ENCODE data around the gene DRD4. TPM values are rescaled to one million over a fixed set of nuclear protein-coding genes. Genes with fewer than 3 reads are reported as not detected.

Gene DRD4
- total RNA-seq (not detected), polyA plus RNA-seq (not detected)

- Histone ChIP-seq H3K9me3 (ENCODE audit: control insufficient read depth in 2 of 2, low read length in 2 of 2) (no peaks in the 10 kb centered on the region), H3K27ac (ENCODE audit: insufficient read depth, low read length, poor library complexity, severe bottlenecking) (no peak within 1 kb of the TSS), H3K4me3 (ENCODE audit: low read depth, low read length) (no peak within 1 kb of the TSS), H3K4me1 (ENCODE audit: control insufficient read depth, insufficient read depth, low read length, poor library complexity, severe bottlenecking) (peaks cover 17% of the 10 kb centered on the region), H3K36me3 (ENCODE audit: control insufficient read depth, insufficient read depth, low read length) (no peaks in the 10 kb centered on the region), H3K27me3 (ENCODE audit: control insufficient read depth, insufficient read depth, low read length) (no peaks in the 10 kb centered on the region)
- Mint-ChIP-seq H3K36me3 (no peaks in the 10 kb centered on the region), H3K9me3 (no peaks in the 10 kb centered on the region), H3K4me1 (peaks cover 0 to 13% (median 0%) of the 10 kb centered on the region in 4 donors), H3K4me3 (peak within 1 kb of the TSS in 2 of 4 donors; percentile 21 to 63), H3K27ac (no peak within 1 kb of the TSS), H3K27me3 (peaks cover 51% of the 10 kb centered on the region)
- ATAC-seq (ENCODE audit: low read depth in 2 of 2) (no peak), DNase-seq (no peak)
These were observed at the start of gene DRD4 for GRCh38 chr11:636511-637332. DRD4 (plus strand) TSS chr11:637269; CDS start chr11:637305, 36 bp downstream.

DNA sequence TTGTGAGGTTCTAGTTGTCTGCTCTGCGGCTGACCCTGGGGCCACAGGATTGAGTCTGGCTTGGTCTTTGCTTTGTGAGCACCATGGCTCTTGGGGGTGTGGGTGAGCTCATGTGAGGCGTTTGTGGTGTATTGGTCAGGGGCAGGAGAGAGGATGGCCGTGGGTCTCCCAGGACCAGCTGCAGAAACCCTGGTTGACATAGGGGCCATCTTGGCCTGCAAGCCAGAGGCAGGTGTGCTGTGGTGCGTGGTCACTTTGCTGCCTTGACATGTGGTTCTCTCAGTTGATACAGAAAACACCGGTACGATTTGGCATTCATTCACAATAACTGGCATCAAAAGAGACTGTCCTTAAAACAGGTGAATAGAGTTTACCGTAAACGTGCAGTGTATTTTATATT is 49.5 kb upstream of the DRD4 start:
- Histone ChIP-seq H3K27me3 (ENCODE audit: control insufficient read depth, insufficient read depth, low read length) (no peaks in the 10 kb centered on the region), H3K4me1 (ENCODE audit: control insufficient read depth, insufficient read depth, low read length, poor library complexity, severe bottlenecking) (peaks cover 16% of the 10 kb centered on the region), H3K27ac (ENCODE audit: insufficient read depth, low read length, poor library complexity, severe bottlenecking) (peak overlapping the region; percentile 74), H3K9me3 (ENCODE audit: control insufficient read depth in 2 of 2, low read length in 2 of 2) (no peaks in the 10 kb centered on the region), H3K36me3 (ENCODE audit: control insufficient read depth, insufficient read depth, low read length) (peaks cover 72% of the 10 kb centered on the region), H3K4me3 (ENCODE audit: low read depth, low read length) (no peak overlapping the region)
- peak overlapping the region in 3 of 4 donors; percentile 19 to 75 (median 54) for H3K4me3 Mint-ChIP-seq
- no peaks in the 10 kb centered on the region for H3K27me3 Mint-ChIP-seq
- peaks cover 0 to 1% (median 0%) of the 10 kb centered on the region in 7 donors for H3K9me3 Mint-ChIP-seq
- peak overlapping the region; percentile 95 to 99 (median 98) for H3K27ac Mint-ChIP-seq
- no peak for DNase-seq
- peaks cover 35% of the 10 kb centered on the region for H3K36me3 Mint-ChIP-seq
- no peak for ATAC-seq (ENCODE audit: low read depth in 2 of 2)
- peaks cover 0 to 26% (median 11%) of the 10 kb centered on the region in 4 donors for H3K4me1 Mint-ChIP-seq

DNA sequence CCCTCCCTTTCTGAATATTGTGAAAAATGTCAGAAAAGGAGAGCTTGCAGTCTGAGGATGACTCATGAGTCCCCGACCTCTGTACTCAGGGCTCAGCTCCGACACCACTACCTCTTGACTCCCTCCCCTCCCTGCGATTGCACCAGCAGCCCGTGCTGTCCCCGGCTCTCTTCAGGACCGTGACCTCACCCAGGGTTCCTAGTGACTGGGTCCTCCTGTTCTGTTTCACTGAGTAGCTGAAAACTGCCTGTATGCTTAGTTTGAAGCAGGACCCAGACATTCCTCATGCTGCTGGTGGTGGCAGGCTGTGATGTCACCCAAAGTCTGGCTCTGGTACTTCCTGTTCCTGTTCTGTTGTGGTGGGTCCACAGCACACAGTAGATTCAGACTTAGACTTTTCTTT is 49.1 kb upstream of the DRD4 start:
- Mint-ChIP-seq H3K27me3 (no peaks in the 10 kb centered on the region), H3K27ac (peak overlapping the region; percentile 95 to 99 (median 98)), H3K9me3 (peaks cover 0 to 1% (median 0%) of the 10 kb centered on the region in 7 donors), H3K4me1 (peaks cover 0 to 26% (median 11%) of the 10 kb centered on the region in 4 donors), H3K4me3 (peak overlapping the region; percentile 30 to 75 (median 62)), H3K36me3 (peaks cover 37% of the 10 kb centered on the region)
- H3K4me3 ChIP-seq (ENCODE audit: low read depth, low read length): no peak overlapping the region
- DNase-seq: peak; percentile 54 to 80 (median 70)
- H3K9me3 ChIP-seq (ENCODE audit: control insufficient read depth in 2 of 2, low read length in 2 of 2): no peaks in the 10 kb centered on the region
- H3K27ac ChIP-seq (ENCODE audit: insufficient read depth, low read length, poor library complexity, severe bottlenecking): peak overlapping the region; percentile 74
- H3K4me1 ChIP-seq (ENCODE audit: control insufficient read depth, insufficient read depth, low read length, poor library complexity, severe bottlenecking): peaks cover 16% of the 10 kb centered on the region
- ATAC-seq (ENCODE audit: low read depth in 2 of 2): peak; percentile 92
- peaks cover 75% of the 10 kb centered on the region for H3K36me3 ChIP-seq (ENCODE audit: control insufficient read depth, insufficient read depth, low read length)
- no peaks in the 10 kb centered on the region for H3K27me3 ChIP-seq (ENCODE audit: control insufficient read depth, insufficient read depth, low read length)

GRCh38 chr11:589798-590197 is 47.3 kb upstream of the DRD4 start:
- peaks cover 76% of the 10 kb centered on the region for H3K36me3 ChIP-seq (ENCODE audit: control insufficient read depth, insufficient read depth, low read length)
- no peaks in the 10 kb centered on the region for H3K27me3 Mint-ChIP-seq
- peak overlapping the region in 2 of 3 donors; percentile 43 to 65 for H3K27ac Mint-ChIP-seq
- no peaks in the 10 kb centered on the region for H3K9me3 ChIP-seq (ENCODE audit: control insufficient read depth in 2 of 2, low read length in 2 of 2)
- no peak overlapping the region for H3K4me3 Mint-ChIP-seq
- no peaks in the 10 kb centered on the region for H3K27me3 ChIP-seq (ENCODE audit: control insufficient read depth, insufficient read depth, low read length)
- no peak overlapping the region for H3K27ac ChIP-seq (ENCODE audit: insufficient read depth, low read length, poor library complexity, severe bottlenecking)
- peaks cover 0 to 26% (median 11%) of the 10 kb centered on the region in 4 donors for H3K4me1 Mint-ChIP-seq
- peaks cover 16% of the 10 kb centered on the region for H3K4me1 ChIP-seq (ENCODE audit: control insufficient read depth, insufficient read depth, low read length, poor library complexity, severe bottlenecking)
- H3K9me3 Mint-ChIP-seq: no peaks in the 10 kb centered on the region
- no peak for ATAC-seq (ENCODE audit: low read depth in 2 of 2)
- no peak overlapping the region for H3K4me3 ChIP-seq (ENCODE audit: low read depth, low read length)
- peaks cover 43% of the 10 kb centered on the region for H3K36me3 Mint-ChIP-seq
- DNase-seq: no peak

GRCh38 chr11:590997-591396 is 46.1 kb upstream of the DRD4 start:
- H3K36me3 ChIP-seq (ENCODE audit: control insufficient read depth, insufficient read depth, low read length): peaks cover 85% of the 10 kb centered on the region

DNA sequence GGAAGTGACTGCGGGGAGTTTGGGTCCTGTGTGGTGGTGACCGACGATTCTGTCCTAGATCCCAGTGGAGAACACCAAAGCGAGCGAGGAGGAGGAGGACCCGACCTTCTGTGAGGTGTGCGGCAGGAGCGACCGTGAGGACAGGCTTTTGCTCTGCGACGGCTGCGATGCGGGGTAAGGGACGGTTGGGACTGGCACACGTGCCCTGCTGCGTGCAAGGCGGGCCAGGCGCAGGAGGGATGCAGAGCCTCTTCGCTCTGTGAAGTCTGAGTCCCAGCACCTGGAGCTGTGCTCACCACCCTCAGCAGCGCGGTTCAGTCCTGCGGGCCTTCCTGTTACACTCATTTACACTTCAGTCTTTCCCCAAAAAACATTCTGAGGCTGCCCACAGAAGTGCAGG is 44.6 kb upstream of the DRD4 start:
- Mint-ChIP-seq H3K4me3 (no peak overlapping the region), H3K27me3 (no peaks in the 10 kb centered on the region), H3K4me1 (peaks cover 0 to 17% (median 8%) of the 10 kb centered on the region in 4 donors), H3K36me3 (peaks cover 34% of the 10 kb centered on the region), H3K27ac (no peak overlapping the region), H3K9me3 (no peaks in the 10 kb centered on the region)
- Histone ChIP-seq H3K36me3 (ENCODE audit: control insufficient read depth, insufficient read depth, low read length) (peaks cover 81% of the 10 kb centered on the region), H3K27me3 (ENCODE audit: control insufficient read depth, insufficient read depth, low read length) (no peaks in the 10 kb centered on the region), H3K4me1 (ENCODE audit: control insufficient read depth, insufficient read depth, low read length, poor library complexity, severe bottlenecking) (peaks cover 9% of the 10 kb centered on the region), H3K9me3 (ENCODE audit: control insufficient read depth in 2 of 2, low read length in 2 of 2) (no peaks in the 10 kb centered on the region), H3K27ac (ENCODE audit: insufficient read depth, low read length, poor library complexity, severe bottlenecking) (no peak overlapping the region), H3K4me3 (ENCODE audit: low read depth, low read length) (no peak overlapping the region)
- DNase-seq (no peak), ATAC-seq (ENCODE audit: low read depth in 2 of 2) (no peak)

More at GRCh38 chr11:590997-591396, 46.1 kb upstream of the DRD4 start:
- DNase-seq (no peak), ATAC-seq (ENCODE audit: low read depth in 2 of 2) (no peak)
- H3K27me3 ChIP-seq (ENCODE audit: control insufficient read depth, insufficient read depth, low read length): no peaks in the 10 kb centered on the region
- H3K36me3 Mint-ChIP-seq: peaks cover 43% of the 10 kb centered on the region
- H3K4me3 Mint-ChIP-seq: no peak overlapping the region
- peaks cover 16% of the 10 kb centered on the region for H3K4me1 ChIP-seq (ENCODE audit: control insufficient read depth, insufficient read depth, low read length, poor library complexity, severe bottlenecking)
- H3K27me3 Mint-ChIP-seq: no peaks in the 10 kb centered on the region
- no peak overlapping the region for H3K4me3 ChIP-seq (ENCODE audit: low read depth, low read length)
- H3K4me1 Mint-ChIP-seq: peaks cover 0 to 26% (median 11%) of the 10 kb centered on the region in 4 donors
- no peak overlapping the region for H3K27ac ChIP-seq (ENCODE audit: insufficient read depth, low read length, poor library complexity, severe bottlenecking)
- no peaks in the 10 kb centered on the region for H3K9me3 Mint-ChIP-seq
- H3K27ac Mint-ChIP-seq: no peak overlapping the region
- H3K9me3 ChIP-seq (ENCODE audit: control insufficient read depth in 2 of 2, low read length in 2 of 2): no peaks in the 10 kb centered on the region

GRCh38 chr11:592918-593317 is 44.2 kb upstream of the DRD4 start:
- Mint-ChIP-seq H3K9me3 (no peaks in the 10 kb centered on the region), H3K36me3 (peaks cover 31% of the 10 kb centered on the region), H3K4me1 (peaks cover 0 to 12% (median 4%) of the 10 kb centered on the region in 4 donors), H3K4me3 (no peak overlapping the region), H3K27me3 (no peaks in the 10 kb centered on the region), H3K27ac (peak overlapping the region in 1 of 3 donors; percentile 60)
- H3K27ac ChIP-seq (ENCODE audit: insufficient read depth, low read length, poor library complexity, severe bottlenecking): no peak overlapping the region
- no peaks in the 10 kb centered on the region for H3K9me3 ChIP-seq (ENCODE audit: control insufficient read depth in 2 of 2, low read length in 2 of 2)
- DNase-seq (no peak), ATAC-seq (ENCODE audit: low read depth in 2 of 2) (no peak)
- peaks cover 5% of the 10 kb centered on the region for H3K4me1 ChIP-seq (ENCODE audit: control insufficient read depth, insufficient read depth, low read length, poor library complexity, severe bottlenecking)
- H3K4me3 ChIP-seq (ENCODE audit: low read depth, low read length): no peak overlapping the region
- H3K36me3 ChIP-seq (ENCODE audit: control insufficient read depth, insufficient read depth, low read length): peaks cover 81% of the 10 kb centered on the region
- no peaks in the 10 kb centered on the region for H3K27me3 ChIP-seq (ENCODE audit: control insufficient read depth, insufficient read depth, low read length)

Measured in CD4-positive, CD25-positive, alpha-beta regulatory T cell (primary cell).